Caki2 (cell line): ENCODE measurements around the gene SMG6. TPM values are rescaled to one million over a fixed set of nuclear protein-coding genes. Genes with fewer than 3 reads are reported as not detected.

ENCODE experiments used
- DNase-seq: peaks from one replicate; pipeline ENCODE4 v3.0.0-alpha.2; 2015; ENCODE audit warnings: low read depth
- in situ Hi-C: cut with HindIII; loops from 2 replicates; pipeline ENCODE4 v1.10.0; 2016; ENCODE audit warnings: low sequenced_read_pairs, low pct_unique_long_range_greater_than_20kb, mixed read lengths
- total RNA-seq: library from RNA; depleted of rRNA; stranded (reverse); fragments of >200 nt; shearing (Covaris generic); gene quantifications from 2 replicates; pipeline ENCODE4 v1.2.3, GENCODE V29; 2014; ENCODE audit warnings: low replicate concordance

SMG6 gene
- total RNA-seq, 1 experiment from 2014 or later = 5.8 TPM

DNA sequence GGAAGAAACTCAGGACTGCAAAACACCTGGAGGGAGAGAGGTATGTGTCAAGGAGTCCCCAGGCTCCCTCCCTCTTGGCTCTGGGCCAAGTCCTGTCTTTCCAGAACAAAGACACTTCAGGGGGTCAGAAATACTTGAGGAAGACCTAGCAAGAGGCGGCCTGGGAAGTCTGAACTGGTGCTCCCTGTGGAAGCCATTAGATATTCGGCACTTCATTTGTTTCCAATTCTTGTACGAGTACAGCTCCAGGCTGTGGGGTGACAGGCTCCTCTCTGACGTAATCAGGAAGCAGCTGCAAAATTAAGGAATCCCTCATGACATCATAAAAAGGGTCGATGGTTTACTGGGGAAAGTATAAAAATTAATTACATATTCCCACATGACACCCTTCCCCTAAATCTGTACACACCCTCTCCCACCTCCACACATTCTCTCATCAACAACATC lies 108.7 kb downstream of the SMG6 start:
- DNase-seq = no peak
- in situ Hi-C loops = no loop called here

DNA sequence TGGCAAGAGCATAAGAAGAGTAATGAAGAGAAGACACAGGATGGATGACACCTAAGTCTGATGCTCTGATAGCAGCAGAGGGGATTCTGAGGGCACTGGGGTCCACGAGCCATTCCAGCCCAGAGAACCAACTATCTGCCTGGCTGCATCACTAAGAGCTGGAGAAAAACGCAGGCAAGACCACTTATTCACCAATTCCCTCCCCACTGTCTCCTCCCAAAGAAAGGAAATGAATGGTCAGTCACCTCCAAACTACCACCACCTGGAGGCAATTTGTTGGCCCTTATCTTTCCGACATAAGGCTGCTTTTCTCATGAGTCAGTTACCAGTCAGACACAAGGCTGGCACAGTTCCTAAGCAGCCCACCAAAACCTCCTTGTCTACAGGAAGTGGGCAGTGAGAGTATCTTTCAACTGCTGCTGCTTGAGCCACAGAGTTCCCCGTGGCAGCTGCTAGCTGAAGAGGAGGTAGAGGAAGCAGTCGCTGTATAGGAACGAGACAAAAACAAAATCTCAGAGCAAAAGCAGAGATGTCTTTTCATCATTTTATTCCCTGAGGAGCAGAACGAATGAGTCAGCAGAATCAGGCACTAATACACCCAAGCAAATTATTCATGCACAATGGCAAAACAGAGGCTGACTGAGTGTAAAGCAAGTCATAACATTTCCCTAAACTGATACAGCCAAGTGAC lies 111.1 kb downstream of the SMG6 start:
- in situ Hi-C loops = no loop called here
- DNase-seq = peak; percentile 71

DNA sequence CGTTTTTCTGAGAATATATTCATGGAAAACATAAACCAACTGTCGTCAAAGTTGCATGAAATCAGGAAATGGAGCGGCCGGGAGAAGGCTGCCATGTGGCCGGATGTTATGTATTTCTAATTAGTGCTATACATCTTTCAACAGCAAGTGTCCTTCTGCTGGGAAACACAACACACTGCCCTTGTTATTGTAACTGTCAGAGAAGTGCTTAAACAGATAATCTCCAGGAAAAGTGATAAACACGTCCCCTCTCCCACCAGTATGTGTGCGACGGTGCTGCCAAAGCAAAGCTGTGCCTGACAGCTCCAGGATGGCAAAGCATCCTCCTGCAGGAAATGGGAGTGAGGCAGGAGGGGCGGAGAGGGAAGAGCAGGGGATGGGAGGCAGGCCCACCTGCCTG lies 111.8 kb downstream of the SMG6 start:
- DNase-seq = no peak
- in situ Hi-C loops = no loop called here

DNA sequence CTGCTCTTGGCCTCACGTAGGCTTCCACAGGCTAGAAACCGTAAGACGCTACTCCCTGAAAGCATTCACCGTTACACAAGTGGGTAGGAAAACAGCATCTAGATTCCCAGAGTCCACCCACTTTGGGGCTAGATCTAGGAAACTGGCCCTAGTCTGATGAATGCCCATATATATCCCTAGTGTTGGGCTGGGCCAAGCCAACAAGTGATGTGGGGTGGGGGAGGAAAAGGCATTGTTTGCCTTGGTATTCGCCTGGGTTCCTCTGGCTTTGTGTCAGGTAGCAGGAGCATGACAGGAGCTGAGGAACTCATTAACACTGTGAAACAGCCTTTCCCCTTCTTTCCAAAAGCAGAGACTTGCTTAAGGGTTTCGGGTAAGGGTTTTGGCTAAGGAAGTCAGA lies 112.4 kb downstream of the SMG6 start:
- in situ Hi-C loops = no loop called here
- DNase-seq = no peak

DNA sequence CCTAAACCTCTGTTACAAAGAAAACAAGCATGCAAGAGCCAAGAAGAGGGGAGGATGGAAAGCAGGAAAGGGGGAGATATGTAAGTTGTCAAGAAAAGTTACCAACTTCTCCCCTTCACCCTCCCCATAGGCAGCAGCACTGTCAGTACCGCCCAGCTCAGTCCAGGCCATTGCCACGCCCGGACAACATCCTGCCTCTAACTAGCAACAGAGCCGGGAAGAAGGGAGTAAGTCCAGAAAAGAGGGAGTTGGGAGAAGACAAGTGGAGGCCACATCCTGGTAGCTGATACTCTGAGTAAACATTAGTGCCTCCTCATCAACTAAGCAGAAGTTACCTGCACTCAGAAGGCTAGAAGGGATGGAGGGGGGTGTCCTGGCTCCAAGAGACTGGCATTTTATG lies 113.6 kb downstream of the SMG6 start:
- in situ Hi-C loops = no loop called here
- DNase-seq = no peak

DNA sequence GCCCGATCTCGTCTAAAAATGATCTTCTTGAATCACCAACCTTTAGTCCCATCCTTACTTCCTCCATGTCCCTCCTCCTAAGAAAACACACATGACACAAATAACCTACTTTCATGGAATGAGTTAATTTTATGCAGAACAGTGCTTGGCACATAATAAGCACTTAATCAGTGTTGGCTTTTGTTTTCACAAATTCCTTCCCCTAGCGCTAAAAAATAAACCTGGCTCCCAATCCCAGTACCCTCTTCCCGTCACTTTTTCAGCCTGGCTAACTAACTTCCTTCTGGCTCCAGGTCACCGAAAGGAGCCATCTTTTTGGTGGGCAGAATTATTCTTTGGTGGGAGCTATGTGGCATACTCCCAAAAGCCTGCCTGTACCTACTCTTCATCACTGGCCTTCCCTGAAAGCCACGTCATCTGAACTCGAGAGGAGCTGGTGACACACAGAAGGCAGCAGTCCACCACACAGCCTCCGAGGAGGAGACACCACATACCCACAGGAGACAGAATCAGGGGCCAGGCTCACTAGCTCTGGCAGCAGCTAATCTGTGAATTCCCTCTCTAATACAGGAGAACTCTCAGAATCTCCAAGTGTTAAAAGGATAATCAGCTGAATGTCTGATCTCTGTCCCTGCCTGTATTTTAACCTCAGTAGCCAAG lies 114.5 kb downstream of the SMG6 start:
- in situ Hi-C loops = no loop called here
- no peak for DNase-seq

DNA sequence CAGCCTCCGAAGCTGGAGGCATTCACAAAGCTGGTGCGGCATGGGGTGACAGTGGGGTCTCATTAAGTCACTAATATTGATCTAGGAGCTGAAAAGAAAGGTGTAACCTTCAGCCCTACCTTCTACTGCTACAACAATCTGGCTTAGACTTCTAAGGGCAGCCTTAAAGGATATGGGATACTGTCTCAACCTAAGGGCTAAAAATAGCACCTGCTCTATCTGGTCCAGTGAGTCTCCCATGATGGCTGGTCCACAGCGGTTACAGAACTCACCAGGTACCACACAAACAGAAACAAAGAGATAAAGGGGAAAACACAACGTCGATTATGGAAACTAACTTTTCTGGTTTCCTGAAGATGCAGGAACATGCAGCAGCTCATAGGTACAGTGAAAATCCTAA lies 115.8 kb downstream of the SMG6 start:
- in situ Hi-C loops = no loop called here
- DNase-seq = no peak

DNA sequence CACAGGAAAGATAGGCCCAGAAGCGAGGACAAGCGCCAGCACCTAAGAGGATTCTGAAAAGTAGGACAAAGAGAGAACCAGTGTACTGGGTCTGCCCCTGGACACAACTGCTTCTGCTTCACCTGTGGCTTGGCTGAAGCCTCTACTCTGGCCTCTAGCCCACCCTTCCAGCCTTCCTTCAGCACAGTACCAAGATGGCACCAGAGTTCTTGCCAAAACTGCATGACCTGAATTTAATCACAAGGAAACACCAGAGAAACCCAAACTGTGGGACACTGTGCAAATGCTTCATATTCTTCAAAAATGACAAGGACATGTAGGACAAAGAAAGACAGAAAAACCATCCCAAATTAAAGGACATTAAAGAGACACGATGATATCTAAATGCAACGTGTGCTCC lies 116.6 kb downstream of the SMG6 start:
- DNase-seq = no peak
- in situ Hi-C loops = no loop called here

DNA sequence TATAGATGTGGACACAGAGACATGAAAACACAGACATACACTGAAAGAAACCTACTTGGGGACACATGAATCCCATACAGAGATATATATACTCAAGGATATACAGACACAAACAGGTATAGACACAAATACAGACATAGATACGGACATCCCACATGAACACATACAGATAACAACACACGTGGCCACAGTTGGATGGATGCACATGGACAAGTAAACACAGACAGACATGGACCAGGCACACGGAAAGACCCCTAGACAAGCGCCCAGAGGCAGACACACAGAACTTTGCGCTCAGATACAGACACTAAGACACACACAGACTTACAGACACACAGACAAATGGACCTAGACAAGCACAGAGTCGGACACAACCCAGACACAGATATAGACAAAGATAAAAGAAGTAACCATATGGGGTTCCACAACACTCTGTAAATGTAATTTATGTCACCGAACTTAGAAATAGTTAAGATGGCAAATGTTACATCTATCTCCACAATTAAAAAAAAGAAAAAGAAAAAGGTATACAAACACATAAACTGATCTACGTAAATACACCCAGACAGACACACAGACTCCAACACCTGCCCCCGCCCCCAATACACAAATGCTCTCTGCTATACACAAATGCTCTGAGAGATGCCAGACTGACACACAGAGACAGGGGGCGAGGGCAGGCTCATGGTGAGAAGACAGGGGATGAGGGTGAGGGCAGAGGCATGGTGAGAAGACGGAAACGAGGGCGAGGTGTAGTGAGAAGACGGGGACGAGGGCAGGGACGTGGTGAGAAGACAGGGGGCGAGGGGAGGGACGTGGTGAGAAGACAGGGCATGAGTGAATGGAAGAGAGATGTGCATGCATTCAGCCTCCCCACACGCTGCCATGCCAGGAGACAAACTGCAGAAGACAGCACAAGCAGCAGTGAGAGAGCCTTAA lies 118.3 kb downstream of the SMG6 start:
- DNase-seq = no peak
- in situ Hi-C loops = no loop called here

DNA sequence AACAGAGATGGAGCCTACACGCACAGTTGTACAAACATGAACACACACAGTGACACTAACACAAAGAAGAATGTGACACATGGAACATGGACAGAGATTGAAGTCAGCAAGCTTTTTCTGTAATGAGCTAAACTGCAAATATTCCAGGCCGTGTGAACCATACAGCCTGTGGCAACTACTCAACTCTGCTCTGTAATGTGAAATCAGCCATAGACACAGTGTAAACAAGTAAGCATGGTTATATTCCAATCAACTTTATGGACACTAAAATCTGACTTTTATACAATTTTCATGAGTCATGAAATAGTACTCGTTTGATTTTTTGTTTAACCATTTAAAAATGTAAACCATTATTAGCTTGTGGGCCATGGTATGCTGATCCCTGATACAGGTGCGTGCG lies 120.2 kb downstream of the SMG6 start:
- no peak for DNase-seq

DNA sequence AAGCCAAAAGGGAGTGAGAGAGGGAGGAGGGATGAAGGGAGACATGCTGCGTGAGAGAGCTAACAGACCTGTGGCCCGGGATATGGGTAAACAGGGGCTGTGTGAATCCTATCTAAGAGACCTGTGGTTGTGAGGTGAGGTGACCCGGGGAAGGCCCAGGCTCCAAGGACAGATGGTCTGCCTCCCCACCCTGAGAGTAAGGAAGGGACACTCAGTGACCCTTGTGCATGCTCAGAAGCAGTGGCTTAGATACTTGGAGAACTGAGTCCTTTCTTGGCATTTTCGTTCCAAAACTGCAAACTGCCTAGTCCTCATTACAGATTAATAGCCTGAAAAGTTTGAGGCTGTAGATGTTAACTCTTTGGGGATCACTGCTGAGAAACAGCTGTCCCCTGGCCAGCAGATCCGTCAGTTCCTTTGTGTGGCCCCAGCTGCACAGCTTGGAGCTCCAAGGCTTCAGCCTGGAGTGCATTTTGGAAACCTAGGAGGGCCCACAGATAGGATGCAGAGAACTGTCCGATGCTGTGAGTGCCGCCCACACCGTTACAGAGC lies 121.6 kb downstream of the SMG6 start:
- in situ Hi-C loops = no loop called here
- no peak for DNase-seq

More for the DNA sequence above, 120.2 kb downstream of the SMG6 start:
- in situ Hi-C loops = no loop called here

DNA sequence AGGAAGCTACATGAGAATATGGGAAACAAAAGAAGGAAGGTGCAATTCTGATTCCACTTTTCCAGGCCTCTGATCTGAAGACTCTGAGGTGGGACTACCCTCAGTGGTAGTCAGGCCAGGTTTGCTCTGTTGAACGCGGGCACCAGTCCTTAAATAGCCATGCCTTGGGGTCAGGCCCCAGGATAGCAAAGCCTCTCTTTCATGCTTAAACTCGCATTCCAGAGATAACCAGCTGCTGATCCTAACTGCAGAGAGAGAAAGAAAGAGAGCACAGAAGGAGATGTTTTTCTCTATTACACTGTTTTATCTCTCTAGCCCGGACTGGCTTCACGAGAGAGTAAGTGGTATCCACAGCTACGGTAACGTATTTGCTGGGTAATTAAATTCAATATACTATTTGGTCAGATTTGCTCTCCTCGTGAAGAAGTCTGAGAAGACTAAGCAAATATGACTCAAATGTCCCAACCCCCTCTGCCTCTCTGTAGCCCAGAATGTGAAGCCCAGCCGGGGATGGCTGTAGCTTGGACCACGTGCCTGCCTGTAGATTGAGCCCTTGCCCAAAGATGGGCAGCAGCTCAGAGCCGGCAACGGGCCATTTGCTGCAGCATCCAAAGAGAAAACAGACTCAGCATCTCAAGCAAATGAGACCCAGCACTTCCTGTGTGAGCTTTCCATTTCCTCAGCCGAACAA lies 122.2 kb downstream of the SMG6 start:
- no peak for DNase-seq
- in situ Hi-C loops = no loop called here

DNA sequence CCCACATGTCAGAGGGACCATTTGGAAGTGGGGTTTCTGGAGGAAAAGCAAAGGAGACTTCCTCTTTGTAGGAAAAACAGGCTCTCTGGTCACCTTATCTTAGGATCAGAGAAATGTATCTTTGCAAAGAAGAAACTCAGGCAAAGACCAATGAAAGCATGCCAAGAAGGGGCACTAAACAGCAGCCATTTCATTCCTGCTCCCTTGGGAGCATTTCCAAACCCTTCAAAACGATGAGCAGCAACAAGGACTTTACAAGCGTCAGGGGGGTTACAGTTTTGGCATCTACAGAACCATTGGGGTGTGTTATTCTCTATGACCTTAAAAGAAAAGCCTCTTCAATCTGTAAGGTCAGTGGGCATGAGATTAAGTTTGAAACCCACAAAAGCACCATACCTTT lies 122.8 kb downstream of the SMG6 start:
- DNase-seq = no peak
- in situ Hi-C loops = no loop called here

DNA sequence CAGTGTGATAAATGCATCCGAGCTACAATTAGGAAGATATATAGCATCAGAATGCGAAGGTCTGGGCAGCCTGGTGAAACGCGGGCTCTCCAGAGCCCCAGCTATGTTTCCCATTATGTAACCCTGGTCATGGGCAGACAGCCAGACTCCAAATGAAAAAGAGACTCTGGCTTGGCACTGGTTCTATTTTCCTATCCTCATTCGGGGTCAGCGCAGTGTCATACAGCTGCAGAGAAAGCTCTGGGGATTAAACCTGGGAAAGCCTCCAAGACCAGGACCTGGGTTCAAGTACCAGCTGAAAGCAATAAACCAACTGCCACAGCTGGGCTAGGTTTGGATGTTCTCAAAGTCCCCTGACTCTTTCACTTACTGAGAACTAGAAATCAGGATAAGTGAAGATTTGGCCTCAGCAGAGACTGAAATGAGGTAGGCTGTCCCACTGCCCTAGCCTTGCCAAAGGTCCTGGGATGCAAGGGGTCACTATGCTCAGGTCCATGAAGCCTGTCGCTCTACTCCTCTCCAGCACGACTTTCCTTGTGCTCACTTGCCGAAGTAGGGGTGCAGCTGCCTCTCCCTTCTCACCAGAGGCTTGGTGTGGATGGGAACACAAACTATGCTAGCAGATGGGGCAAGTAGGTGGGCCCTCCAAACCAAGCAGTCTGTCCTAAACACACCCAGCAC lies 123.8 kb downstream of the SMG6 start:
- in situ Hi-C loops = no loop called here
- no peak for DNase-seq

DNA sequence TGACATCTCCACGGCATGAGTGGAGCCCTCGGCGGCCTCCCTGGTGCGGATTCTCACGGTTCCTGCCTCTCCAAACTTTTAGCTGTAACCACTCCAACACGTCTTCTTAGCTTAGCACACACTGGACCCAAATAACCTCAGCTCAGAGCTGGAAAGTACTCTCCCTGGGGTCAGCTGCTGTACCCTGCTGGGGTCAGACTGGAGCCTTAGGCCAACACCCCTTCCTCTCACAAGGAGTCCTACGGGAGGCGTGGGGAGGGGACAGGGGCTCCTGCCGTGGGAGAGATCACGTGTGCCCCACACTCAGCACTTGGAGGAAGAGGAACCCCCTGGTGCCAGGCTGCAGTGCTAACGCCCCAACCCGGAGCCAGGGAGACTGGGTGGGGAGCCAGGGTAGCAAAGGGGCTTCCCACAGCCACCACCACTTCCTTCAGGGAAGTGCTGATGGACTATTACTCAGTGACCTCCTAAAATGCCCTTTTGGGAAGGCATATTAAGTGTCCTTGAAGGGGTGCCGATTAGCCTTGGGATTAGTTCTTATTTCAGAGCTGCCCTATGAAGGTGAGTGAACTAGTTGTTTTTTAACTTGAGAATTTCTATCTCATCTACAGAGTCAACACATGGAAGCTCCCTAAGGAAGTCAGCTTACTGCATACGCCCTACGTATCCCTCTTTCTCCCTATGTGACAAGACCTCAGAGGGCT lies 124.6 kb downstream of the SMG6 start:
- DNase-seq = no peak
- in situ Hi-C loops = no loop called here

DNA sequence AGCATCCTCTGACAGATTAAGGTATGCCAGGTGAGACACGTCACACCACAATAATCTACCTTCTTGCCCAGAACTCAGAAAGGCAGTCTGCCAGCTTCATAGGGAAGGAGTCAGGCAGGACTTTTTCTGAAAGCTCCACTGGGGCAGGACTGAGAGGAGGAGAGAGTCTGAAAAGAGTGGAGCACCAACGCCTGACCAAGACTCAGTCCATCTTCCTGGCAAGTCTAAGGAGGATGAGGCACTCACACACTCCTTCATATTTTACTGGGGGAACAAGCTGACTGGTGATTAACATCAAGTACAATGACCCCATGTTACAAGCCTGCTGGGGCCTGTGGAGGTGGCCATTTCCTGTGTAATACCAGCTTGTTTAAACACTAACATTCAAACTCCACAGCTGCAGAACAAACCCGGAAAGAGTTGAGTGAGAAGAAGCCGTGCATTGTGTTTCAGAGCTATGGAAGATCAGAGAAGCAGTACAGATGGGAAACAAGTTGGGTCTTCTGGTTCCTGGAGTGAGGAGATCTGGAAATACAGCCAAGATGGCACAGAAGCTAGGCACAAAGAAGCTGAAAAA lies 126.3 kb downstream of the SMG6 start:
- no peak for DNase-seq
- in situ Hi-C loops = no loop called here
